Smooth muscle cell (in vitro differentiated cells): ENCODE data around the gene CCBE1. TPM values are rescaled to one million over a fixed set of nuclear protein-coding genes. Genes with fewer than 3 reads are reported as not detected.

Source experiments
- DNase-seq: peaks from one replicate; lab custom pipeline; 2025; ENCODE audit not compliant: unreplicated experiment; lab: John Stamatoyannopoulos, UW
- H2AFZ ChIP-seq: fragments of 200-600 bp; sonication (generic); 2 replicates; pipeline ENCODE4 v1.6.0; 2016; ENCODE audit warnings: antibody characterized with exemption, low read depth, mild to moderate bottlenecking
- H3F3A ChIP-seq: fragments of 200-600 bp; sonication (generic); 2 replicates; pipeline ENCODE4 v1.6.0; 2017; ENCODE audit warnings: antibody characterized with exemption, low read depth
- H3K27ac ChIP-seq: fragments of 200-600 bp; sonication (generic); 2 replicates; pipeline ENCODE4 v1.5.1; 2016; ENCODE audit warnings: low read depth, mild to moderate bottlenecking
- H3K27me3 ChIP-seq: fragments of 200-600 bp; sonication (generic); 2 replicates; pipeline ENCODE4 v1.6.1; 2016; ENCODE audit warnings: low read depth, mild to moderate bottlenecking
- H3K36me3 ChIP-seq: fragments of 200-600 bp; sonication (generic); 2 replicates; pipeline ENCODE4 v1.5.1; 2016; ENCODE audit warnings: low read depth
- H3K4me1 ChIP-seq: fragments of 200-600 bp; sonication (generic); 2 replicates; pipeline ENCODE4 v1.5.1; 2016; ENCODE audit warnings: low read depth
- H3K4me2 ChIP-seq: fragments of 200-600 bp; sonication (generic); 2 replicates; pipeline ENCODE4 v1.6.0; 2016; ENCODE audit warnings: mild to moderate bottlenecking
- H3K4me3 ChIP-seq: fragments of 200-600 bp; sonication (generic); 2 replicates; pipeline ENCODE4 v1.5.1; 2016; ENCODE audit warnings: mild to moderate bottlenecking
- H3K79me2 ChIP-seq: fragments of 200-600 bp; sonication (generic); 2 replicates; pipeline ENCODE4 v1.6.0; 2016; ENCODE audit warnings: low read depth, mild to moderate bottlenecking
- H3K9ac ChIP-seq: fragments of 200-600 bp; sonication (generic); 2 replicates; pipeline ENCODE4 v1.6.0; 2016; ENCODE audit warnings: low read depth
- H3K9me3 ChIP-seq: fragments of 200-600 bp; sonication (generic); replicated peaks from 2 replicates; pipeline ENCODE4 v1.5.1; 2016; ENCODE audit warnings: low read depth
- H4K20me1 ChIP-seq: fragments of 200-600 bp; sonication (generic); 2 replicates; pipeline ENCODE4 v1.6.0; 2016; ENCODE audit warnings: low read depth
- CTCF ChIP-seq: fragments of 200-600 bp; sonication (generic); IDR thresholded peaks from 2 replicates; pipeline ENCODE4 v1.5.1; 2017; ENCODE audit warnings: borderline replicate concordance, mild to moderate bottlenecking, antibody characterized with exemption; ENCODE audit not compliant: insufficient read depth, poor library complexity, severe bottlenecking
- WGBS: methylation state at CpG from one replicate; pipeline ENCODE4 v1.1.7; 2016; ENCODE audit warnings: low lambda C conversion rate; 5-methylcytosine and 5-hydroxymethylcytosine counted together
- polyA plus RNA-seq: library from polyadenylated mRNA; unstranded; fragments of >200 nt; fragmentation: Nextera tagmentation; extraction: Ambion mirVana; gene quantifications from 2 replicates; pipeline ENCODE4 v1.2.1, GENCODE V29; 2016
- total RNA-seq: library from RNA; depleted of rRNA; stranded (reverse); fragments of >200 nt; gene quantifications from 2 replicates; pipeline ENCODE4 v1.2.3, GENCODE V29; 2014

Gene CCBE1
- total and polyA plus RNA-seq, 2 experiments from 2014 or later, result 3.1 TPM; not detected in 1

- DNase-seq, result no peak
- Histone ChIP-seq H3K9ac (no peak overlapping the region), H3K4me2 (no peak overlapping the region), H3K27ac (no peak overlapping the region), H3K9me3 (no peaks in the 10 kb centered on the region), H3K4me1 (no peaks in the 10 kb centered on the region), H2AFZ (no peak overlapping the region), H3K79me2 (no peaks in the 10 kb centered on the region), H3K4me3 (no peak overlapping the region), H4K20me1 (no peaks in the 10 kb centered on the region), H3K36me3 (no peaks in the 10 kb centered on the region), H3F3A (no peaks in the 10 kb centered on the region), H3K27me3 (peaks cover 92% of the 10 kb centered on the region)
- TF ChIP-seq CTCF, result no peak
- 47% methylated on average over 3 of the region's 3 CpGs for WGBS
These were observed 77.4 kb downstream of the CCBE1 start for GRCh38 chr18:59619816-59620215.

DNA sequence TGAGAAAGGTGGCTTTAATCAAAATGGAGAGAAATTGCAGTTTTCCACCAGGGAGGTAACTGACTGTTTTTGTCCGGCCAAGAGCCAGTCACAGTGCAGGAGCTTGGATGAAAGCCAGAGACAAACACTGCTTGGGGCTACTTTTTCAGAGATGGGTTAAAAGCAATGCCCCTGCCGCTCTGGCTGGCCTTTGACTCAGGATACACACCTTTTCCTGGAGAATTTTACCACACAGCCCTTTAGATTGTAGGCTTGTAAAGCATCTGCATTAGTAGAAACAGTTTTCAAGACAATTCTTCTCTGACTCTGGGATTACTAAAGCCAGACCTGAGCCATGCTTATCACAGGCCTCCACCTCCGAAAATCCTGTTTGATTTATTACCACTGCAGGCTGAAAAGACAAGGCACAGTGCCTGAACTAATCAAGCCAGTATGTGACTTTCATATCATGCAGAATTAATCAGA is 79.7 kb downstream of the CCBE1 start:
- Histone ChIP-seq H3K27me3 (peaks cover 95% of the 10 kb centered on the region), H2AFZ (no peak overlapping the region), H3K79me2 (no peaks in the 10 kb centered on the region), H3K27ac (no peak overlapping the region), H3K4me1 (no peaks in the 10 kb centered on the region), H3K9me3 (no peaks in the 10 kb centered on the region), H3K4me2 (no peak overlapping the region), H3K9ac (no peak overlapping the region), H3K36me3 (no peaks in the 10 kb centered on the region), H4K20me1 (no peaks in the 10 kb centered on the region), H3K4me3 (no peak overlapping the region), H3F3A (no peaks in the 10 kb centered on the region)
- TF ChIP-seq CTCF, result no peak
- 28% methylated on average over 3 of the region's 3 CpGs for WGBS
- no peak for DNase-seq

DNA sequence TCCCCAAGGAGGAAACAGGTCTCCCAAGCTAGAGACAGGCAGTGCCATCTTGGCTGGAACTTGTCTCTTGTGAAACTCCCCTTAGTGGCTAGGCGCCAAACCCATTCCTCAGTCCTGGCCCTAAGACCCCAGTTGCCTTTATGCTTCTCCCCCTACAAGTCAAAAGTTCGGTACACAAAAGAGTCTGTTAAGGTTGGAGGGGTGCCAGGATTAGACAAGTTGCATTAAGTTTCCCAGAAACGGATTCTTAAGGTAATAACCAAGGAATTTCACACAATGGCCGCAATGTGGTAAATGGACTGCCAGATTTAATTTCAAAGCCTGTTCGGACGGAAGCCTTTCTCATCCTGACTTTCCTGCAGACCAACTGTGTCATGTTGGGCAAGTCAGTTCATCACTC is 80.7 kb downstream of the CCBE1 start:
- H3K27ac ChIP-seq, result no peak overlapping the region
- no peaks in the 10 kb centered on the region for H3K4me1 ChIP-seq
- H3K9ac ChIP-seq, result no peak overlapping the region
- no peaks in the 10 kb centered on the region for H3K79me2 ChIP-seq
- no peak for TF ChIP-seq CTCF
- no peaks in the 10 kb centered on the region for H3F3A ChIP-seq
- no peaks in the 10 kb centered on the region for H4K20me1 ChIP-seq
- no peak overlapping the region for H3K4me3 ChIP-seq
- H3K4me2 ChIP-seq, result no peak overlapping the region
- WGBS, result 87% methylated on average over 6 of the region's 6 CpGs
- DNase-seq, result no peak
- H3K9me3 ChIP-seq, result no peaks in the 10 kb centered on the region
- no peak overlapping the region for H2AFZ ChIP-seq
- peaks cover 88% of the 10 kb centered on the region for H3K27me3 ChIP-seq
- no peaks in the 10 kb centered on the region for H3K36me3 ChIP-seq

- Histone ChIP-seq H3K27ac (no peak overlapping the region), H4K20me1 (no peaks in the 10 kb centered on the region), H3K27me3 (peaks cover 87% of the 10 kb centered on the region), H2AFZ (no peak overlapping the region), H3K9ac (no peak overlapping the region), H3K36me3 (no peaks in the 10 kb centered on the region), H3K4me3 (no peak overlapping the region), H3F3A (no peaks in the 10 kb centered on the region), H3K9me3 (no peaks in the 10 kb centered on the region), H3K4me2 (no peak overlapping the region), H3K4me1 (no peaks in the 10 kb centered on the region), H3K79me2 (no peaks in the 10 kb centered on the region)
- no peak for DNase-seq
- WGBS, result 95% methylated on average over 12 of the region's 12 CpGs
- no peak for TF ChIP-seq CTCF
These were observed 83.3 kb downstream of the CCBE1 start for GRCh38 chr18:59613903-59614302.
